ENCODE measurements around the gene SRMS.

GRCh38 chr20:63549019-63549418 lies 1.5 kb upstream of the SRMS start:
- TF ChIP-seq POLR2A (IDR thresholded peaks at IDR 0.05; ENCODE audit: low read length) (no peak), GATA1 (IDR thresholded peaks at IDR 0.05; ENCODE audit: low read depth, low read length) (no peak)

All from erythroblast (primary cell).